GM21723 (cell line): ENCODE data around the gene METTL4.

Experiments
- ATAC-seq: cut with Tn5 transposase; IDR thresholded peaks from one replicate; pipeline ENCODE4 v1.9.1; 2021; ENCODE audit warnings: mild to moderate bottlenecking, moderate library complexity; ENCODE audit not compliant: unreplicated experiment

Gene METTL4

GRCh38 chr18:2522112-2522511 lies 49.2 kb downstream of the METTL4 start:
- no peak for ATAC-seq

DNA sequence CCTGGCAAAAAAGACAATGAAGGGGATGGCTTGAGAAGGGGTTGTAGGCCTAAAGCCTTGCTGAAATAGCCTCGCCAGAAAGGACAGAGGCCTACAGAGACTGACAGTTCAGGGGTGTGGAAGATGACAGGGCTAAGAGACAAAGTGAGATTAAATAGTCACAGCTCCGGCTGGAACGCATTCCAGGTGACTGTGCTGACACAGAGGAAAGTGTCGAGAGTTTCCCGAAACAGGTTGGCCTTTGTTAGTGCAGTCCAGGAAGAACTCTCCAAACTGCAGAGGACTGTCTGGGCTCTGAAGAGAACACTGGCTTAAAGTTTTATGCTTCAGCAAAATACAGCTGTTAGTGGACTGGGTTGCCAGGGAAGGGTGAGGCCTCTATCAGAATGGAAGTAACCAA lies 52.8 kb downstream of the METTL4 start:
- ATAC-seq, result no peak

- ATAC-seq, result no peak
Measured at GRCh38 chr18:2515908-2516625, 55.2 kb downstream of the METTL4 start.

- ATAC-seq, result no peak
Measured at GRCh38 chr18:2515171-2515787, 56.0 kb downstream of the METTL4 start.

DNA sequence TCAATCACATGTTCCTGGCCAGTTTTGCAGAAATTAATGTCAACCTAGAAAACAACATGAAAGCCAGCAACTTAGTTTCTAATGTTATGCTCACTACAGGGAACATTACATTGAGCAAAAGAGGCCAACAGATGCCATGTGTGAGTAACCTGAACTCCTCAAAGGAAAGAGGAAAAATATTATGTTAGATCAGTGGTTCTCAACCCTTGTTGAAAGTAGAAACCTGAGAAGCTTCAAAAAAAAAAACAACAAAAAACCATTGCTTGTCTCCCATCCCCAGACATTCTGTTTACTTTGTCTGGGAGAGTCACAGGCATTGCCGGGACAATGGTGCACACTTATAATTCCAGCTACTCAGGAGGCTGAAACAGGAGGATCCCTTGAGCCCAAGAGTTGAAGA lies 57.7 kb downstream of the METTL4 start:
- no peak for ATAC-seq

DNA sequence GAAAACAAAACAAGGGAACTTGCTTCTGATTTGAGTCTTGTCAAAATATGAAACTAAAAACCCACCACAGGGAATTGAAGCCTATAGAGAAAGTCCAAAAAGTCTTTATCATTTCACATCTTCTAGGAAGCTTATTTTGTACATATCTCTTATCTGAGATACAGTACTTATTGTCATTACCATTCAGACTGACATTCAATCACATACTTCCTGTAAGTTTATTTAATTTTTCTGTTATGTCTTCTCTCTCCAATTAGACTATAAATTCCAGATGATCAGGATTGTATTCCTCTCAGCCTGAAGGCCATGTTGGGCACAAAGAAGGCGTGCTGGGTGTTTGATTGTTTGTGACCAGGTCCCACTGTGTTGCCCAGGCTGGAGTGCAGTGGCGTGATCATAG lies 59.2 kb downstream of the METTL4 start:
- no peak for ATAC-seq

DNA sequence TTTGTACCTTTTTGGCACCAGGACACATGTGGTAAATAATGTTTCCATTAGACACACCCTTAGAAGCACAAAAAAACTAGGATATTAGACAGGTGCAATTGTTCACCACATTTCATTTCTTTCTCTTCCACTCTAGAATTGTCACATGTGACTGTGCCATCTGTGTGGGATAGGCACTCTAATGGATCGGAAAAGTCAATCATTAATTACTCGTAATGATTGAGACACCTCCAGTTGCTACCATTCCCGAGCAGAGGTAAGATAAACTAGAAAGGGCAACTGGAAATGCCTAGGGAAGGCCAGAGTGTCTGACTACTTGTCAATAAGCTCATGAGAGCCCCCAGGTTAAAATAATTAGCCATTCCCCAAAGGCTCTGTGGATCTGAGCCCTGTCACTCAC lies 59.9 kb downstream of the METTL4 start:
- no peak for ATAC-seq

DNA sequence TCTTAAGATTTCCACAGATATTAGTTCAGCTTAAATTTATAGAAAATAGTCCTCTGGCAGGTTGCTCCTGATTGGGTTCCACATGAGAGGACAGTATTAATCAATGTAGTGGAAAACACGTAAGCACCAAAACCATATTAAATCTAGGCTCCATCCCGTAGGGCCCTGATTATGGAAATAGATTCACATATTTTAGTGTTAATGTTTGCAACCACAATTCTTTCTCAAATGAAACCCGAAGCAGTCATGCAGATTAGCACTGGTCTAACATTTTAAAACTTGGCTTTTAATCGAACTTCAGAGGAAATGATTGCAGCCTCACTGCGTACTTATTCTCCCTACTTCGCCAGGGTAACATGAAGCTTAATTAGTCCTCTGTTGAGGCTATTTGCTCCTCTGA lies 60.9 kb downstream of the METTL4 start:
- no peak for ATAC-seq

DNA sequence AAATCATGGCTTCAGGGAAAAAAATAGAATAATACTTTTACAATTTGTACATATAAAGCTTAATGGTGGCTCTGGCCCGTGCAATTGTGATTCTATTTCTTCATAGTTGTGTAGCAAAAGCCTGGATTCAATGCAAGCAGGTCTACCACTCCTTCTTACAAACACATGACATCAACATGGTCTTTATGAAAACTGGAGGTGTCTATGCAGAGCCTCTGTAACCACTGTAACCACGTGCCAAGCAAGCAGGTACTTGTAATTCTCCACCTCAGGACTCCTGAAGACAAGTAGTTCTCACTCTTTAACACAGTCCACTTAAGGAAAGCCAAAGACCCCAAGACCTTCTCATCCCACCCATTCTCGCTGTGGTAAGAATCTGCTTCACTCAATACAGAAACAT lies 62.6 kb downstream of the METTL4 start:
- no peak for ATAC-seq

DNA sequence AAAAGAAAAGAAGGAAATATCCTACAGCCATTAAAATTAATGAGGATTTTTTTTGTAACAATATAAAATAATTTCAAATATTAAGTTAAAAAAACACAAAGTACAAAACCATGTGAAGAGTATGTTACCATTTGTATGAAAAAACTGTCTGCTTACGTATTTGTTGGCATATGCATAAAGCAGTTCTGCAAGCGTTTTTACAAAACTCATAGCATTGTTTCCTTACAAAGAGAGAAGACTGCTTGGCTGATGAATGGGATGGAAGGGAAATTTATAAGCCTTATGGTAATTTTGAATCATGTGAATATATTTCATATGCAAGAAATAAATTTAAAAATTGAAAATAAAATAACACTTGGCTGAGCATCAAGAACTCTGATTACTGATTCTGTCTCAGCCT lies 63.1 kb downstream of the METTL4 start:
- ATAC-seq, result no peak

GRCh38 chr18:2504642-2505041 lies 66.7 kb downstream of the METTL4 start:
- no peak for ATAC-seq

DNA sequence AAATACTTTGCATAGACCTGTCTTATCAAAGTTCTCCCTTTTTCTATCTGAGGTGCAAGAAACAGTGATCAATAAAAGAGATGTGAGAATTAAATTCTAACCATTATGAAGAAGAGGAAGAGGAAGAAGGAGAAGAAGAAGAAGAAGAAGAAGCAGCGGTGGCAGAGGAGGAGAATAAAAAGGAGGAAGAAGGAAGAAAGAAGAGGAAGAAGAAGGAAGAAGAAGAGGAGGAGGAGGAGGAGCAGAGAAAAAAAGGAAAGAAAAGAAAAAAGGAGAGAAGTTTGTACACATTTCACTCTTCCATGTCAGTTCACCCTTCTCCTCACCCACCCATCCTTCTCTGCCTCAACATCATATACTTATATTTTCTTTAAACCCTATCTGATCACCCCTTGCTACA lies 68.4 kb downstream of the METTL4 start:
- ATAC-seq, result no peak

DNA sequence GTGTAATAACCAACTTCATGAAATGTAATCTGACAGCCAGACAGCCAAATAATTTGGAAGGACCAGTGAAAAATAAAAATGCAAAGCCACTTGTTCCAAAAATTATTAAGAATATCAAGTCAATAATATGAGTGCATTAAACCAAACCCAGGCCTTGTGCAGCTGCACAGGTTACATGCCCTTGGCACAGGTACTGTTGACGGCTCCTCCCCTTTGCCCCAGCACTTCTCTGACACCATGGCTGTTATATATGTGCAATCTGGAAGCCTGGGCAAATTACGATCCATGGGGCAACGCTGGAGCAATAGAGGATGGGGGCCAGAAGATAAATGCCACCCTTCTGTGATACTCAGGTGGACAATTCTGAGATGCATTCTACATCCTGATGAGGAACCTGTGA lies 68.9 kb downstream of the METTL4 start:
- no peak for ATAC-seq

GRCh38 chr18:2497797-2498196 lies 73.5 kb downstream of the METTL4 start:
- no peak for ATAC-seq

DNA sequence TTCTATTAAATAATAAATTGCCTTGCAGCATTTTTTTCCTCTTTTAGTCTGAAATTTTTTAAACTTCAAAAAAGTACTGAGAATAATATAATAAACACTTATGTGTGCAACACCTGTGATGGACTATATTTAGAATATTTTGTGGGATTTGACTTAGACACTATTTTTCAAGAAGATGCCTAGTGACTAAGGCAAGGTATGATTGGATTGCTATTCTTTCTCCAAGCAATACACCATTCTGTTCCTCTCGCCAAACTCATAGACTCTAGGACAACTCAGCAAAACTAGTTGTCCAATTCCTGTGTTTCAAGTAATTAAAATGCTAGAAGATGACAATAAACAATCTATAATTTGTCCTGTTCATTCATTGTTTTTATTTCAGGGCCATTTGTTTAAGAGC lies 75.9 kb downstream of the METTL4 start:
- no peak for ATAC-seq

DNA sequence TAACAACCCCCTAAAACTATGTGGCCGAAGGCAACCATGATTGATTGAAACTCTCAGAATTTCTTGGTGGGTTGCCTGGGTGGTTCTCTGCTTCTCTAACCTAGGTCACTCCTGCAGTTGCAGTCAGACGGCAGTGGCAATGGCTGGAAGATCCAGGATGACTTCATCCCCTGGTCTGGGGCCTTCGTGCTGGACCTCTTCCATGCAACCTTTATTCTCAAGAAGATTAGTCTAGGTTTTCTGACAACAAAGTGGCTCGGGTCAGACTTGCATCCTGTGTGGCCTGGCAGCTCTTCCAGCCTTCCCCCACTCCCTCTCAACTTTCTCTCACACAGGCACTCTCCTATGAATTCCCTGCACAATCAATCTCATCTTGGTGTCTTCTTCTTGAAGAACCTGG lies 76.4 kb downstream of the METTL4 start:
- ATAC-seq, result no peak
